GM21619 (cell line): ENCODE data around the gene SYNPR.

Experiments used
- ATAC-seq: cut with Tn5 transposase; IDR thresholded peaks from one replicate; pipeline ENCODE4 v1.9.1; 2021; ENCODE audit not compliant: unreplicated experiment

SYNPR gene

DNA sequence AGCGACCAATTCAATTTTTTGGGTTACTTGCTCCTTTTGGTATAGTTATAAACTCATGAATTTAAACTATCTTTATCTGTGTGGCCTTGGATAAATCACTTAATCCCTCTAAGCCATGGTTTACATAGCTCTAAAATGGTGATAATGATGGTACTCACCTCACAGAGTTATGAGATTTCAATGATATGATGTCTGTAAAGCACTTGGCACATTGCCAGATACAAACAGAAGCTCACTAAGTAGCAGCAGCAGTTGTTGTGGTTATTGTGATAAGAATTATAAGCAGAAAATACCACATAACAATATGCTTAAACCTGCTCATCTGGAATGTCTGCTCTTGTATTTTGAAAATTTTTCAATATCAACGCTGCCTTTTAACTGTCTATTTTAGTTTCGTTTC, 189.3 kb downstream of the SYNPR start:
- ATAC-seq: no peak

DNA sequence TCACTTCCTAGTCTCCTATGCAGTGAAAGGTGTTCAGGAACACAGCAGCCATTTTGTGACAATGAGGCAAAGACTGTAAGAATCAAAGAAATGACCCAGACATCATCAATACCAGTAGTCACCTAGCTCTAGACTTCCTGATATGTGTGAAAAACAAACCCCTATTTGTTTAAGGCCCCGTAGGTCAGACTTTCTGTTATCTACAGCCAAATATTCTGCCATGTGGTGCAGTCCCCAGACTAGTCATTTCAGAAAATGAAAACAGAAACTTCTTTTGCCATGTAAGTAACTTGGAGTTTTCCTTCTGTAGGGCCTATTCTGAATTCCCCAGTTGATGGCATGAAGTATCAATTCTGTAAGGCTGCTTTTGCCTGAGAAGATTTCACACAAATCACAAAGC, 192.6 kb downstream of the SYNPR start:
- ATAC-seq: peak; percentile 72

- no peak for ATAC-seq
Measured at GRCh38 chr3:63471781-63472180, 193.7 kb downstream of the SYNPR start.

DNA sequence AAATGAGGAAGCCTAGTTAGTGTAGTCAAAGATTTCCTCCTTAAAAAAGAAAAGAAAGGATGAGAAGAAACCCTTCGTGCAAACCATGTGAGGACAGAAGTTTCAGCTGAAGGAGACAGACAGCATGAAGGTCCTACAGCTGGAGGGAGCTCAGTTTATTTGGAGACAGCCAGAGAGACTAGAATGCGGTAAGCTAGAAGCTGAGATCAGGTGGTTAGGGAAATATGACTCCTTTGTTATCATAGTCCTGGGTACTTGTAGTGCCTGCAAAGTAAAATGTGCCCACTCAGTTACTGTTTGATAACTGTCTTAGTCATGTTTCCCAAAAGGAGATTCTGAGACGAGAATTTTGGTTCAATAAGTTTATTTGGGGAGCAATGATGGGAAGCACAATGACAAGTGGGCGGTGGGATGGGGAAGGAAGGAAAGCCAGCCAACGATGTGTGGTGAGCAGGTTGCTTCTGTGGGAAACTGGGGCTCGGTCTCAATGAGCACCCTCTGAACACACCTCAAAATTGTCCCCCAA, 195.6 kb downstream of the SYNPR start:
- ATAC-seq: no peak

- no peak for ATAC-seq
Measured at GRCh38 chr3:63474828-63475518, 196.9 kb downstream of the SYNPR start.

DNA sequence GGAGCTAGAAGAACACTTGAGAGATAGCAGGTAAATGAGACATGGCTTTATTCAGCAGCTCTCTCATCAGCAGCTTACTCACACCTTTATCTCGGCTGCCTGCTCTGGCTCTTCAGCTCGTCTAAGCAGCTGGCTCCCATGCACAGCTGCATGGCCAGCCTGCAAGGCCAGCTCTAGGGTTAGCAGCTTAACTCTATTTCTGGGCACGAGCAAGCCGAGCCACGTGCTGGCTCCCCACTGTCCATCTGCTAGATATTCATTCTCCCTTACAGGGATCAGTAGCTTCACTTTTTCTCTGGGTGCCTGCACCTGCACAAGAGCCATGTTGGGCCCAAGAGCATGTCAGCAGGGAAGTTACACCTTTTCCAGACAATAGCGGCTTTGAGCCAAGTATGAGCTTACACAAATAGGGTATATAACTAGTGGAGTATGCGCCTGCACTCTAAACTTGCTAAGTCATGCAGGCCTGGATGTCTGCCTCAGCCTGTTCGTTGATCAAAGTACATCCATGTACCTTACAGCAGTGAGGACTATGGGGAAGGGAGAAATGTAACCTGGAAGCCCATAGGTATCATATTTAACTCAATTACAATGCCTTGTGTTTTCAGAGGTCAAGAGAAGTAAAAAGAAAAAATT, 199.5 kb downstream of the SYNPR start:
- no peak for ATAC-seq

DNA sequence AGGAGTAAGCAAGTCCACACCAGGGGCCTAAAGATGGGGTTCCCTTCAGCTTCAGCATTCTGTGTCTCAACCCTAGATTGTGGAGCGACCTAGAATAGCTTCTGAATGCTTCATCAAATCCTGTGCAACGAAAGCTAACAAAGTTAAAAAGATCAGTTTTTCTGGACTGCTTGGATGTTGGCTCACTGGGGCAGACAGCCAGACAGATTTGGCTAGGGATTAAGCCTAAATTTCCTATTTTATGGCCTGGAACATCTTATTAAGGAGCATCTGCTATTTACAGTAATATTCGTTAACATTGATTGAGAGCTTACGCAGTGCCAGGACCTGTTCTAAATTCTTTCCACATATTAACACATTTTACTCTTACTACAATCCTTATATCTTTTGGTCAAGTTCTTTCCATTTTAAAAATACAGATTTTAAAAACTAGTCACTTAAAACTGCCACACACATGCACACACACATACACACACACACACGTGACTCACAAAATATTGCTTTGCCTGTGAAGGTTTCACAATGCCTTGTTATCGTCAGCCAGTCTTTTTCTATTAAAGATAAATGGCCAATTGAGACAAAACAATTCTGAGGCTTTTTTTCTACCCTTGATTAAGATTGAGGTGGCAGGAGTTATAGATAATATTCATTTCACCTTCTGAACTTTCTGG, 201.0 kb downstream of the SYNPR start:
- ATAC-seq: no peak

GRCh38 chr3:63479661-63480035, 201.5 kb downstream of the SYNPR start:
- ATAC-seq: no peak

DNA sequence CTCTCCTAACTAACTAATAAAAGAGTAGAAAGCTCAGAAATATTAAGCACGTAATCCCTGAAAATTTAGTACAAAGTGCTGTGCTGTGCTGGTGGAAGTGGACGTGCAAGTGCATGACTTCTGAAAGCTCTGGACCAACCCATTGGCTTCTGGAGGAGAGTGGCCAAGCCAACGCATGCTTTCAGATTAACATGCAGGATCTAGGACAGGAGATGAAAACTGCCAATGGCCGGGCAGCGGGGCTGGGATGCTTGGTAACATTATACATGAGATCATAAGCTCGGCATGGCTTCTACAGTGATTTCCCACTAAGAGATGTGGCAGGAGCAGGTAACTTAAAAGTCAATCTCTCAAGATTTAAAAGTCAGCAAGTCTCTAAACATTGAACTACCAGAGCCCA, 203.5 kb downstream of the SYNPR start:
- ATAC-seq: no peak

DNA sequence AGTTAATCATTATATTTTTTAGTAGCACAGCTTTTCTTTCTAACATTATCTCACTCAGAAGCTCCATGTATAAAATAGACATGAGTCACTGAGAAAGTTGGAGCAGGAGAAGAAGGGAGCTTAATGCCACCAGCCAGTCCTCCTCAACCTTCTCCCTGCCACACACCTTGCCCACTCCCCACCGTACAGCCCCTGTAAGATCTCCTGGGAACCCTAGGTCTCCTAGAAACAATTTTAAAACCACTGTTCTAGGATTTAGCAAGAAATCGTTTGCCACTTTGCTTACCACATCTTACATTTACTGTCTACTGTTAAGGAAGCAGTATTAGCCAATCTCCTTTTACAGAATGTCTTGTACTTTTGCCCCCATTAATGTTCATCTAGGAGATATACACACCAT, 204.2 kb downstream of the SYNPR start:
- ATAC-seq: no peak

DNA sequence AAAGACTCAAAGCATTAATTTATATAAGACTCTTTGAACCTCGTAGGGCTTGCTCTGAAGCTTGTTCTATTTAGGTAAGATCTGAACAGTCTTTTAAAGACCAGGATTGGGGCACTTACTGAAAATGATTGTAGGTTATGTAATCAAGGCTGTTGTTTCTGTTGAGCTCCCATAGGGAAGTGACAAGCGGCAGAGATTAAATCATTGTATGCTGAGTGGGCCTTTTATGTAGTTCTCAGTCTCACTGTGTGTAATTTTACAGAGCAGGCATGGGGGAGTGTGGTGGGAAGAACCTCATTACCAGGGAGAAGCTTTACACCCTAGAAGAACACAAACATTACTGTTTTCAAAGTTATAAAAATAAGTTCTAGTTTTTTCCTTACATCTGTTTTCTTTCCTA, 214.4 kb downstream of the SYNPR start:
- ATAC-seq: no peak

DNA sequence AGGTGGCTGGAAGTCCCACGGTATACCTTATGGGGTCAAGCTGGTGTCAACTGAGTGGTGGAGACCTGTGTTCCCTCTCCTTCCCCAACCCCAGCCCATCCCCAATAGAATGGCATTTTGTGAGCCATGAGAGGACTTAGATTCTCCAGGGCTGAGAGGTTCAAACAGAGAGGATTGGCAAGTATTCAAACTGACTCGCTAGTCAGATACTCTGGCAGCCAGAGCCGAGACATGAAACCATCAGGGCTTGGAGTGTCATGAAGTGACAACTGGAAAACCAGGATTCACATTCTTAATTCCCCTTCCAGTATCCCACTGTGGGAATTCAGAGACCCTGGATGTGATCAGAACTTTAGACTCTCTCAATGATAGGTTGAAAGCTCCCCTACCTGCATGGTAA, 215.0 kb downstream of the SYNPR start:
- ATAC-seq: no peak

GRCh38 chr3:63494646-63495045, 216.5 kb downstream of the SYNPR start:
- no peak for ATAC-seq

DNA sequence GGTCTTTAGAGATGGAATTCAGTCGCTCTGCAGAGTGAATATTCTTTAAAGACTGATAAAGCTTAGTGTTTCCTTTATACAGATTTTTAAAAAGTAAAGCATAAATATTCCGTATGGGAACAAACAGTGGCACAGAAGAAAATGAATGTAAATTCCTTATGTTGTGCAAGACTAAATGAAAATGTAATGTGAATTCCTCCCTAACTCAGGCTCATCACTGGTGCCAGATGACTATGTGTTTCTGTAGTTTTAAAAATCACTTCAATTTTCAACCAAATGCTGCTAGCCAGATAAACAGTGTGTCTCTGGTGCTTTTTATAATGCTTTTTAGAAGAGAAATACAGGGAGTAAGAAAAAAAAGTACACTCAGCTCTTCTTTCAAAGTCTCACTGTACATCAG, 219.5 kb downstream of the SYNPR start:
- no peak for ATAC-seq

DNA sequence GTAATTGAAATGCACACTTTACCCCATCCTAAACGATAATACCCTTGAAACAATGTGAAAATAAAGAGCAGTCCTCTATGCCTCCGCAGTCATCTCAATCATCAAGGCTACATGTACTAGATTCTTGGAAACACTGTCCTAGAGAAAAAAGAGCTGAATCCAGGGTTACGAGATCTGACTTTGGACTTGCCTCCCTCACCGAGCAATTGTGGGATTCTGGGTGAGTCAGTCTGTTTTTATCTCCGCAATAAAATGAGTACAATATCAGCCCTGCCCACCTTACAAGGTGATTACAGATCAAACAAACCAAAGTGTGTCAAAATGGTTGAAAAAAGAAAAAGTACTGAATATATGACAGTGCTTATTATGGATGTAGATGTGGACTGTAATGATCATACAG, 222.1 kb downstream of the SYNPR start:
- no peak for ATAC-seq

DNA sequence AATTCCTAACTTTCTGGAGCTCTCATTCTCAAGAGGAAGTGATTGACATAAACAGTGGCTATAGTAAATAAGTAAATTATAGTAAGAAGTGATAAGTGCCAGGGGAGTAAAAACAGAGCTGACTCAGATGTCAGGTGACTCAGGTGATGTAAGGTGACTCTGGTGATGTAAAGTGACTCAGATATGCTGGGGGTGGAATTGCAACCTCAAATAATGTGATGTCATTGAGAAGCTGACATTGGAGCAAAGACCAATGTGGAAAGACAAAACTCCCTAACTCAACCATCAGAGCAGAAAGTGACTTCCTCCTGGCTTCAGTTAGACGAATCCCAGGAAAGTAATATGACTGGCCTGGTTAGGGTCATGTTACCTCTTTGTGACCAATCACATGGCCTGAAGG, 230.2 kb downstream of the SYNPR start:
- no peak for ATAC-seq

GRCh38 chr3:63508771-63509170, 230.7 kb downstream of the SYNPR start:
- no peak for ATAC-seq

DNA sequence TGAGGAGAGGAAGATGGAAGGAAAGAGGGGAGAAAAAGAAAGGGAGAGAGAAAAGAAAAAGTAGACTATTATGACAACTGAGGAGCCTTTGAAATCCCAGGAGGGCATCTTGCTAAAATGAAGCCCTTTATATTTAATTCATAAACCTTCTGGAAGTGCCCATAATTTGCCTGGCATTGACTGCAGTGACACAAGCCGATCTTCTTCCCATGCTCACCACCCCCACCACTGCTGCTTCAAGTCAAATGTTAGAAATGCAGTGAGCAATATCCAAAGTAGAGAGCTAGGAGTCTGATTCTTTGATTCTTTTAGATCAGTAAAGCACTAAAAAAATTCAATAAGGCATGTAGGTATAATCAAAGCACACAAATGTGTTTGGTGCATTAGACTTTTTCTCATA, 235.7 kb downstream of the SYNPR start:
- ATAC-seq: no peak

GRCh38 chr3:63514678-63515077, 236.6 kb downstream of the SYNPR start:
- no peak for ATAC-seq

DNA sequence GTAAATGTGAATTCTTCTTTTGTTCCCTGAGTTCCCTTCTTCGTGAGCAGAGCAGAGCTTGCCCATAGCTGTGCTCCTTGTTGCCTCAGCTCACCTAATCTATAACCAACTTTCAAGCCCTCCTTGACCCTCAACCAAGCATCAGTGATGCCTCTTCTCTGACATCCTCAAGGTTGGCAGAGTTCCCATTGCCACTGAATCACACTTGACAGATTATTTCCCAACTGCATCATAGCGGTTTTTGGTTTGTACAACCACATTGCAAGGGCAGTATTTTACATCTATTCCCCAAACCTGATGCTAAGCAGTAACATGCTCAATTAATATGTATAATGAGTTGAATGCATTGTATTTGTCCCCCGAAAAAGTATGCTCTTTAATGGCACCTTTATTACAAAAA, 241.3 kb downstream of the SYNPR start:
- no peak for ATAC-seq

GRCh38 chr3:63521657-63522056, 243.5 kb downstream of the SYNPR start:
- ATAC-seq: no peak

DNA sequence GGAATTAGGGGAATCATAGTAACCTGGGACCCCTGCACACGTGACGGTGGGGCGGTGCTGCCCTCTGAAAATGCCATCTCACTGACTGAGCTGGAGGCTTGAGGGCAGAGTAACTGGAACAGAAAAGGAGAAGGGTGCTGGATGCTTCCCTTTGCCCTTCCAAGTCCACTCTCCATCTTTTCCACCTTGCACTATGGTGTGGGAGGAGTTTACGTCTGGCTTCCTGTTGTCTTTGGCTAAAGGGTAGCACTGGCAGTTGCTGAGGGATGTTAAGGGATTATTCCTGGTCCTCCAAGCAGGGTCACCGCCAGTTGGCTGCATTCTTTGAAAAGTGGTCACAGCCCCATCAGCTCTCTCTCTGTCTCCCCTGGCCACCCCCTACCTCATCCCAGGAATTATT, 245.0 kb downstream of the SYNPR start:
- ATAC-seq: no peak
